Mucosa of descending colon (tissue), 3 donors: ENCODE data around the gene ZNF83. TPM values are rescaled to one million over a fixed set of nuclear protein-coding genes. Genes with fewer than 3 reads are reported as not detected.

Experiments used
- ATAC-seq: fragments of 200-7000 bp; cut with Tn5 transposase; one replicate; pipeline ENCODE4 v1.9.1; 2020; ENCODE audit warnings: mild to moderate bottlenecking, moderate library complexity
- DNase-seq, 3 donors: peaks; one replicate each; pipeline ENCODE4 v3.0.0-alpha.2; 2020
- H3K36me3 ChIP-seq: fragments of 200-600 bp; one replicate; pipeline ENCODE4 v1.8.0; 2021; ENCODE audit warnings: low read depth, mild to moderate bottlenecking
- H3K4me1 ChIP-seq: fragments of 200-600 bp; one replicate; pipeline ENCODE4 v1.8.0; 2021; ENCODE audit warnings: low read depth, mild to moderate bottlenecking
- H3K4me3 ChIP-seq: fragments of 200-600 bp; one replicate; pipeline ENCODE4 v1.8.0; 2021; ENCODE audit warnings: mild to moderate bottlenecking
- H3K9me3 ChIP-seq: fragments of 200-600 bp; one replicate; pipeline ENCODE4 v1.8.0; 2021; ENCODE audit warnings: mild to moderate bottlenecking
- CTCF ChIP-seq: fragments of 200-600 bp; IDR thresholded peaks from one replicate; pipeline ENCODE4 v1.8.0; 2022; ENCODE audit warnings: antibody characterized with exemption, mild to moderate bottlenecking
- intact Hi-C, 2 donors: fragments of 100-400 bp; cut with DNase I in 1 of 2; cut with micrococcal nuclease in 1 of 2; formaldehyde crosslinking; loops; one replicate each; pipeline versions ENCODE4 v1.11.0 to v1.11.1; 2022; cut with DNase I, micrococcal nuclease
- total RNA-seq, 3 donors: library from RNA; stranded (reverse); fragmentation: NEBNext Ultra II Directional in 2 of 3; extraction: Animal tissue kit (Norgen Biotek cat#: 25700) in 2 of 3; gene quantifications; one replicate each; pipeline versions ENCODE4 v1.2.1 to v1.2.4, GENCODE V29; 2021 to 2023
- donor health status: DM: no; HTN: no; CAD: no; lungs with moderate emphysema.
- donor health status: DM: no; HTN: no; CAD: no.
- donor health status: DM: no; HTN: yes; CAD: no.

The ZNF83 gene
- total RNA-seq, 3 donors from 2014 or later = 17.6 to 48.7 (median 31.6) TPM

- no peak overlapping the region for H3K4me3 ChIP-seq
- TF ChIP-seq CTCF = no peak
- intact Hi-C loops = no loop called here
- no peaks in the 10 kb centered on the region for H3K36me3 ChIP-seq
- ATAC-seq (no peak), DNase-seq (no peak)
- H3K4me1 ChIP-seq = peaks cover 5% of the 10 kb centered on the region
- H3K9me3 ChIP-seq = peaks cover 86% of the 10 kb centered on the region
Observed at GRCh38 chr19:52566121-52566520, 72.0 kb downstream of the ZNF83 start.

Other genes starting within 250 kb of the ZNF83 start
- gene ZNF528, start 240.5 kb downstream of the ZNF83 start, total RNA-seq = 10 to 100 TPM; 11.2 to 21.9 (median 20.8) TPM
- not detected for gene ZNF534, start 209.2 kb downstream of the ZNF83 start, total RNA-seq
- 1 to 10 TPM in 1 of 3 donors, under 1 TPM in 2; 0.27 to 2.6 (median 0.43) TPM for gene ZNF578, start 184.8 kb downstream of the ZNF83 start, total RNA-seq
- 10 to 100 TPM; 26.2 to 46.9 (median 46.1) TPM for gene ZNF808, start 110.7 kb downstream of the ZNF83 start, total RNA-seq
- gene ZNF701, start 68.1 kb downstream of the ZNF83 start, total RNA-seq = 10 to 100 TPM; 20.2 to 35.2 (median 27.2) TPM
- 10 to 100 TPM; 14.1 to 20.7 (median 16.0) TPM for gene ZNF611, start 96.7 kb upstream of the ZNF83 start, total RNA-seq
- gene ZNF600, start 148.4 kb upstream of the ZNF83 start, total RNA-seq = 10 to 100 TPM in 2 of 3 donors, 1 to 10 TPM in 1; 9.7 to 26.2 (median 14.6) TPM
- 10 to 100 TPM; 16.9 to 20.1 (median 17.3) TPM for gene ZNF28, start 183.3 kb upstream of the ZNF83 start, total RNA-seq
- gene ZNF468, start 219.3 kb upstream of the ZNF83 start, total RNA-seq = 10 to 100 TPM; 19.5 to 33.2 (median 30.7) TPM